K562 (cell line): Measurements from ENCODE around the gene TMEM179.

Experiments used
- CTCF ChIP-seq, 3 experiments: IDR thresholded peaks in 2 of 3; conservative IDR thresholded peaks in 1 of 3; 2 replicates each; pipeline ENCODE4 v1.5.1; 2011 to 2012; ENCODE audit warnings: low read length in 3 of 3, mild to moderate bottlenecking in 3 of 3, control low read depth in 2 of 3, improper control_type of control experiment in 1 of 3, inconsistent platforms in 1 of 3, low read depth in 1 of 3, mixed read lengths in 1 of 3, moderate library complexity in 1 of 3; ENCODE audit not compliant: insufficient read depth in 2 of 3
- EZH2 ChIP-seq: IDR thresholded peaks from 2 replicates; pipeline ENCODE4 v1.6.1; 2012; ENCODE audit warnings: low read depth, mild to moderate bottlenecking, inconsistent platforms, low read length, borderline replicate concordance
- GTF2A2 ChIP-seq: IDR thresholded peaks from 2 replicates; pipeline ENCODE4 v1.6.1; 2016; ENCODE audit warnings: mild to moderate bottlenecking, missing genetic modification characterization, missing compliant biosample characterization
- NR2C1 ChIP-seq, 2 experiments: fragments of 450-650 bp; IDR thresholded peaks; 2 replicates each; pipeline ENCODE4 v1.6.1; 2017; ENCODE audit warnings: mild to moderate bottlenecking in 2 of 2, antibody characterized with exemption in 1 of 2, inconsistent platforms in 1 of 2, missing compliant biosample characterization in 1 of 2, missing genetic modification characterization in 1 of 2
- PKNOX1 ChIP-seq: fragments of 450-650 bp; IDR thresholded peaks from 2 replicates; pipeline ENCODE4 v1.6.1; 2016
- POLR2AphosphoS5 ChIP-seq: IDR thresholded peaks from 2 replicates; pipeline ENCODE4 v1.6.1; 2011; ENCODE audit warnings: mild to moderate bottlenecking, low read depth, low read length, moderate library complexity; ENCODE audit not compliant: control insufficient read depth, insufficient read depth
- ZNF143 ChIP-seq: sonication (generic); formaldehyde crosslinking; IDR thresholded peaks from 2 replicates; pipeline ENCODE4 v1.9.0; 2022; ENCODE audit warnings: mild to moderate bottlenecking, missing genetic modification reagents

DNA sequence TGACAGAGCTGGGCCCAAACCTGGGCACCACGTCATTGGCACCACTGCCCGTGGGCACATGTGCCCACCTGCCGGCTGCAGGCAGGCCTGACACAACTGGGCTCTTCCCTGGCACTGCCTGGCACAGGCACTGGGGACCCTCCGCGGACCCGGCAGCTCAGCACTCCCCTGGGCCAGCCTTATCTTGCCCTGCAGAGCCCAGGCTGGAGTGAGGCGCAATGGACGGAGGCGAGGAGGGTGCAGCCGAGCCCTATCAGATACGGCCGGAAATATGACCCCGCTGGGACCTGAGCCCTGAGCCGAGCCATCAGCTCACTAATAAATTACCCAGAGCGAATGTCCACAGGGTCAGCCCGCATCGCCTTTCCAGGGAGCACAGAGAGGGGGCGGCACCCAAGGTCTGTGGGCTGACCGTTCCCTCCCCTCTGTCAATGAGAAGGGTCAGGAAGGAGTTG is 26.7 kb downstream of the TMEM179 start:
- TF ChIP-seq CTCF (IDR thresholded peaks at IDR 0.05 in 2 of 3, conservative IDR thresholded peaks at IDR 0.05 in 1 of 3; ENCODE audit: insufficient read depth in 2 of 3, low read depth in 1 of 3, low read length in 3 of 3) (no peak), GTF2A2 (tag) (no peak), PKNOX1 (peak; percentile 27; the same call in 1 of the 2 replicates), EZH2 (no peak), POLR2AphosphoS5 (no peak), ZNF143 (CRISPR knock-in tag) (no peak), NR2C1 (IDR thresholded peaks at IDR 0.05) (no peak), NR2C1 (tag; IDR thresholded peaks at IDR 0.05) (peak; percentile 45; the same call in 1 of the 2 replicates)
